Lower lobe of right lung (tissue), 2 donors: ENCODE results near the gene PRKAR1B. TPM values are rescaled to one million over a fixed set of nuclear protein-coding genes. Genes with fewer than 3 reads are reported as not detected.

Experiments
- ATAC-seq, 2 donors: fragments of 200-7000 bp; cut with Tn5 transposase; one replicate each; pipeline ENCODE4 v1.9.1; 2020 to 2022; ENCODE audit warnings: mild to moderate bottlenecking in 2 of 2, moderate library complexity in 2 of 2
- DNase-seq: peaks from one replicate; pipeline ENCODE4 v3.0.0-alpha.2; 2020
- H3K27ac ChIP-seq: fragments of 200-600 bp; one replicate; pipeline ENCODE4 v1.8.0; 2022
- H3K27me3 ChIP-seq: fragments of 200-600 bp; one replicate; pipeline ENCODE4 v1.8.0; 2022; ENCODE audit warnings: low read depth
- H3K36me3 ChIP-seq: fragments of 200-600 bp; one replicate; pipeline ENCODE4 v1.8.0; 2022; ENCODE audit warnings: mild to moderate bottlenecking
- H3K4me1 ChIP-seq: fragments of 200-600 bp; one replicate; pipeline ENCODE4 v1.8.0; 2022
- H3K4me3 ChIP-seq: fragments of 200-600 bp; one replicate; pipeline ENCODE4 v1.8.0; 2022; ENCODE audit warnings: mild to moderate bottlenecking
- H3K9me3 ChIP-seq: fragments of 200-600 bp; one replicate; pipeline ENCODE4 v1.8.0; 2022
- intact Hi-C: fragments of 100-400 bp; cut with DNase I; formaldehyde crosslinking; loops from one replicate; pipeline ENCODE4 v1.11.0; 2022
- total RNA-seq: library from RNA; stranded (reverse); fragmentation: NEBNext Ultra II Directional; extraction: Animal tissue kit (Norgen Biotek cat#: 25700); gene quantifications from one replicate; pipeline ENCODE4 v1.2.1, GENCODE V29; 2021
- TF ChIP-seq, protein P1 (sequence below): fragments of 200-600 bp; IDR thresholded peaks from one replicate; pipeline ENCODE4 v1.8.0; 2022; ENCODE audit warnings: antibody characterized with exemption, mild to moderate bottlenecking
- donor health status: DM: no; HTN: yes; CAD: no; lungs with severe emphysema.

Gene PRKAR1B
- total RNA-seq, 1 donor from 2014 or later: 16.8 TPM

DNA sequence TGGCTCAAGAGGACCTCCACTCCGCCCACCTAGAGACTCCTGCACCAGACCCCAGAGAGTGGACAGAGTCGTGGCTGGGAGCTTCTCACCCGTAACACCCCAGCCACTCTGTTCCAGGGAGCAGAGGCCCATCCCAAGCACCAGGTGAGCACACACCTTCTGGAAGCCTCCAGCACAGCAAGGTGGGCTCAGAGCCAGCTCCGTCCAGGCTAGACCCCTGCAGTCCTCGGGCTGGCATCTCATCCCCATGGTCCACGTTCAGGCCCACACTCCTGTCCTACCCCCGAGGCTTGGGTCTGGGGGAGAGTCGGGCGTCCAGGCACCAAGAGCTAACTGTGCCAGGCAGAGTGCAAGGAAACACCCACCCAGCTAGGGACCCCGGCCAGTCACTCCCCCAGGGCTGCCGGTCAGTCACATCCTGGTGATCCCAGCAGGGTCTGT is 220.7 kb downstream of the PRKAR1B start:
- DNase-seq: peak; percentile 43
- H3K36me3 ChIP-seq: peaks cover 27% of the 10 kb centered on the region

DNA sequence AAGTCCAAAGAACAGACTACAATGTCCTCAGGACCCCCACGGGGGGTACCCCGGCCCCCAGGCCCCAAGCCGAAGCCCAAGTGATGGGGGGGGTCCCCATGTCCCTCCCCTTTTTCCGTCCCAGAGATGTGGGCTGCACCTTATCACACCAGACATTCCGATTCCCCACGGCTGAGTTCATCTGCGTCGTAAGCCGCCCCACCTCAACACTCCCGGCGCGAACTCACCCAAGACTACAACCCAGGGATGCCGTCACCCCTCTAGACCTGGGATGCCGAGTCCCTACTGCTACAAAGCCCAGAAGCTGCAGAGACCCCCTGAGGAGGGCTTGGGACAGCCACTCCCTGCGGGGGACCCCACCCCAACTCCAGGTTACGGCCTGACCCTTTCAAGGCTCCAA is 221.9 kb downstream of the PRKAR1B start:
- Histone ChIP-seq H3K36me3 (peaks cover 34% of the 10 kb centered on the region), H3K9me3 (no peaks in the 10 kb centered on the region), H3K4me1 (peaks cover 22% of the 10 kb centered on the region), H3K27me3 (no peaks in the 10 kb centered on the region), H3K4me3 (no peak overlapping the region), H3K27ac (peak overlapping the region; percentile 77)
- peak; percentile 43 for DNase-seq
- intact Hi-C loops: no loop called here
- peak in 1 of 2 donors; percentile 38 for ATAC-seq
- TF ChIP-seq, protein P1, sequence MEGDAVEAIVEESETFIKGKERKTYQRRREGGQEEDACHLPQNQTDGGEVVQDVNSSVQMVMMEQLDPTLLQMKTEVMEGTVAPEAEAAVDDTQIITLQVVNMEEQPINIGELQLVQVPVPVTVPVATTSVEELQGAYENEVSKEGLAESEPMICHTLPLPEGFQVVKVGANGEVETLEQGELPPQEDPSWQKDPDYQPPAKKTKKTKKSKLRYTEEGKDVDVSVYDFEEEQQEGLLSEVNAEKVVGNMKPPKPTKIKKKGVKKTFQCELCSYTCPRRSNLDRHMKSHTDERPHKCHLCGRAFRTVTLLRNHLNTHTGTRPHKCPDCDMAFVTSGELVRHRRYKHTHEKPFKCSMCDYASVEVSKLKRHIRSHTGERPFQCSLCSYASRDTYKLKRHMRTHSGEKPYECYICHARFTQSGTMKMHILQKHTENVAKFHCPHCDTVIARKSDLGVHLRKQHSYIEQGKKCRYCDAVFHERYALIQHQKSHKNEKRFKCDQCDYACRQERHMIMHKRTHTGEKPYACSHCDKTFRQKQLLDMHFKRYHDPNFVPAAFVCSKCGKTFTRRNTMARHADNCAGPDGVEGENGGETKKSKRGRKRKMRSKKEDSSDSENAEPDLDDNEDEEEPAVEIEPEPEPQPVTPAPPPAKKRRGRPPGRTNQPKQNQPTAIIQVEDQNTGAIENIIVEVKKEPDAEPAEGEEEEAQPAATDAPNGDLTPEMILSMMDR: no peak

More for the DNA sequence above, 220.7 kb downstream of the PRKAR1B start:
- intact Hi-C loops: no loop called here
- no peak for ATAC-seq
- TF ChIP-seq, protein P1: no peak
- no peaks in the 10 kb centered on the region for H3K27me3 ChIP-seq
- H3K27ac ChIP-seq: no peak overlapping the region
- no peak overlapping the region for H3K4me3 ChIP-seq
- H3K9me3 ChIP-seq: no peaks in the 10 kb centered on the region
- peaks cover 22% of the 10 kb centered on the region for H3K4me1 ChIP-seq

DNA sequence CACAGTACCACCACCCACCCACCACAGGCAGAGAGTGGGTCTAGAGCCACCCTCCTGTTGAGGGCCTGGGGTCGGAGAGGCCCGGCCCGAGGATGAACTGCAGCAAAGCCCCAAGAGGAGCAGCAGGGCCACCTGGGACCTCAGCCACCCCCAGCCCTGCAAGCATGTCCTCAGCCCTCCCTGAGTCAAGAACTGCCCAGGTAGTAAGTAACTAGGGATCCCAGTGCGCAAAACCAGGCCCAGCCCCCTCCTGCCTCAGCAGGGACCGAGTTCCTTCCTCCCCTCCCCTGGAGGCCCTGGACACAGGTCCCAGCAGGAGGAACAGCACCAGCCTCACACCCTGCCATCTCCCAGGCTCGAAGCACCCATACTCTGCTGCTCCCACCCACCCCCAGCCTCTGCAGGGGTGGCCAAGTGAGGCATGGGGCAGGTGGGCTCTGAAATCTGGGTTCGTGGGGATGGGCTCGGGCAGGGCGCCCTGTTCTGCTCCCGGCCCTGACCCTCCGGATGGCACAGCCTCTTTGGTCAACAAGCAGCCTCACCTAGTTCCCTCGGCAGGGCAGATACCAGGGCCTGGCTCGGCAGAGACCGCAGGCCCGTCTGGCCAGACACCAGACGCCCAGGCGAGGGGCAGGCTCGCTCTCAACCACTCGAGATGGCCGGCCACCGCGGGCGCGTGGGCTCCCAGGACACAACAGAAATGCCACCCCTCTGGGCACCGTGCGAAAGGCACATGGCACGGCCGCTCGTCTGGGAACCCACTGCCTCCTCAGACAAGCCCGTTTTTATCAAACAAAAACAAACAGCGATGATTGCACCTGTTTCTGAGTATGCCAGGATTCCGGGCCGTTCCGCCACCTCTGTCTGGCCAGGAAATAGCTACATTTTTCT is 222.6 kb downstream of the PRKAR1B start:
- Histone ChIP-seq H3K9me3 (no peaks in the 10 kb centered on the region), H3K4me3 (no peak overlapping the region), H3K4me1 (peaks cover 22% of the 10 kb centered on the region), H3K36me3 (peaks cover 31% of the 10 kb centered on the region), H3K27ac (peak overlapping the region; percentile 77), H3K27me3 (no peaks in the 10 kb centered on the region)
- DNase-seq (peak; percentile 66), ATAC-seq (peak; percentile 57 to 58)
- TF ChIP-seq, protein P1: no peak
- intact Hi-C loops: no loop called here

DNA sequence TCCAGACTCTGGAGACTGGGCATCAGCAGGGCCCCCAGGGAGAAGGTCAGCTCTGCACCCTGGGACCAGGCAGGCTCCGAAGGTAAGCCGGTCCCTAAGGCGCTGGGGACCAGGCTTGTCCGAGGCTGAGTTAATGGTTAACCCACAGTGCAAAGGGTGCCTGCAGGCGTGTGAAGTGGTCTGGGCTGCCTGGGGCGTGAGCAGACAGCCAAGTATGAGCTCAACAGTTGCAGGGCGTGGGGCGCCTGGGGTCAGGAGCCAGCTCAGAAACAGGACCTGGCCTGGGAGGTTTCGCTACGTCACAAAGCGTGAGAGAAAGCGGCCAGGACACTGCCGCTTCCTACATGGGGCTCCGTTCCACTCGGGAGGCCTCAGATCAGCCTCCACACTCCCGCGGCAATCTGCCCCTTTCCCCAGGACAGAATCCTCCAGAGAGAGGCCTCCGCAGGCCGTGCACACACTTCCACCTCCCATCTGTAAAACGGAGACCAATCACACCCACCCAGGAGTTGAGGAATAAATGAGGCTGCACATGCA is 223.4 kb downstream of the PRKAR1B start:
- Histone ChIP-seq H3K4me1 (peaks cover 22% of the 10 kb centered on the region), H3K36me3 (peaks cover 23% of the 10 kb centered on the region), H3K4me3 (no peak overlapping the region), H3K27me3 (no peaks in the 10 kb centered on the region), H3K27ac (peak overlapping the region; percentile 77), H3K9me3 (no peaks in the 10 kb centered on the region)
- TF ChIP-seq, protein P1: no peak
- intact Hi-C loops: no loop called here
- DNase-seq (peak; percentile 91), ATAC-seq (peak; percentile 91 to 92)

DNA sequence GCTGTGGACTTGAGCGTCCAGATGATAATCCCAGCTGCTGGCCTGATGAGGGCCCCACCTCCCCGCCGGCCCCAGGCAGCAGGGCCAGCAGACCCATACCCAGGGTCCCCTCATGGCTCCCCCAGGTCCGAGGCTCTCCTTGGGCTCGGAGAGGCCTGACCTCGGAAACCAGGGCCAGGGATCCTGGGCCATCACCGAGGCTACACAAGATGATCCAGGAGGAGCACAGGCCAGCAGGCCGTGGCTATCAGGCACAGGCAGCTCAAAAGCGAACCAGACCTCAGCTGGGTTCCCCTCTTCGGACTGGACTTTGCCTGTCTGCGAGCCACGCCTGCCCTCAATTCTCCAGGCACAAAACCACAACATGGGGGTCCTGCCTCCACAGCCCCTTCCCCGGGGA is 224.8 kb downstream of the PRKAR1B start:
- no peak overlapping the region for H3K27ac ChIP-seq
- DNase-seq: peak; percentile 32
- TF ChIP-seq, protein P1: no peak
- peaks cover 22% of the 10 kb centered on the region for H3K4me1 ChIP-seq
- H3K27me3 ChIP-seq: no peaks in the 10 kb centered on the region
- H3K9me3 ChIP-seq: no peaks in the 10 kb centered on the region
- H3K36me3 ChIP-seq: peaks cover 30% of the 10 kb centered on the region
- H3K4me3 ChIP-seq: no peak overlapping the region
- no peak for ATAC-seq
- intact Hi-C loops: no loop called here
